Mesodermal cell (in vitro differentiated cells): ENCODE data around the gene TLL2.

Experiments
- H3K27ac ChIP-seq: 2 replicates; pipeline ENCODE4 v1.7.0; 2013; ENCODE audit warnings: mild to moderate bottlenecking, low read depth, low read length, moderate library complexity; ENCODE audit not compliant: severe bottlenecking
- H3K36me3 ChIP-seq: 2 replicates; pipeline ENCODE4 v1.7.1; 2013; ENCODE audit warnings: mild to moderate bottlenecking, low read length, moderate library complexity; ENCODE audit not compliant: control insufficient read depth, insufficient read depth
- H3K4me1 ChIP-seq: one replicate; pipeline ENCODE4 v1.7.1; 2013; ENCODE audit warnings: mild to moderate bottlenecking, low read length; ENCODE audit not compliant: insufficient read depth, control insufficient read depth, poor library complexity, severe bottlenecking
- H3K4me3 ChIP-seq: 2 replicates; pipeline ENCODE4 v1.7.0; 2013; ENCODE audit warnings: low read length, control low read depth, mild to moderate bottlenecking; ENCODE audit not compliant: insufficient read depth, poor library complexity, severe bottlenecking; ENCODE audit errors: extremely low read depth
- H3K9me3 ChIP-seq: 2 replicates; pipeline ENCODE4 v1.7.1; 2013; ENCODE audit warnings: mild to moderate bottlenecking, low read length, moderate library complexity; ENCODE audit not compliant: control insufficient read depth
- WGBS, 2 experiments: methylation state at CpG; one replicate each; pipeline ENCODE4 v1.1.5; 2013; ENCODE audit warnings: missing lambda C conversion rate in 2 of 2; ENCODE audit not compliant: insufficient coverage in 2 of 2; 5-methylcytosine and 5-hydroxymethylcytosine counted together

TLL2 gene

GRCh38 chr10:96374004-96374403 lies 139.7 kb downstream of the TLL2 start:
- Histone ChIP-seq H3K9me3 (no peaks in the 10 kb centered on the region), H3K36me3 (no peaks in the 10 kb centered on the region), H3K4me1 (peaks cover 3% of the 10 kb centered on the region), H3K4me3 (no peak overlapping the region), H3K27ac (no peak overlapping the region)
- WGBS, 2 experiments = 93 to 97% methylated on average over 5 of the region's 5 CpGs

GRCh38 chr10:96371356-96371755 lies 142.4 kb downstream of the TLL2 start:
- Histone ChIP-seq H3K36me3 (no peaks in the 10 kb centered on the region), H3K4me1 (no peaks in the 10 kb centered on the region), H3K4me3 (no peak overlapping the region), H3K9me3 (no peaks in the 10 kb centered on the region), H3K27ac (no peak overlapping the region)
- WGBS, 2 experiments = 86 to 96% methylated on average over 5 to 9 of the region's 11 CpGs

- WGBS, 2 experiments = 37 to 42% methylated on average over 16 of the region's 16 CpGs
- H3K4me1 ChIP-seq = peaks cover 2% of the 10 kb centered on the region
- H3K27ac ChIP-seq = no peak overlapping the region
These were observed 143.1 kb downstream of the TLL2 start for GRCh38 chr10:96370584-96371157.

GRCh38 chr10:96369890-96370583 lies 143.7 kb downstream of the TLL2 start:
- Histone ChIP-seq H3K9me3 (no peaks in the 10 kb centered on the region), H3K36me3 (no peaks in the 10 kb centered on the region), H3K4me1 (peaks cover 2% of the 10 kb centered on the region), H3K4me3 (no peak overlapping the region), H3K27ac (no peak overlapping the region)
- WGBS, 2 experiments = 88 to 89% methylated on average over 34 of the region's 38 CpGs

More at GRCh38 chr10:96370584-96371157, 143.1 kb downstream of the TLL2 start:
- Histone ChIP-seq H3K4me3 (no peak overlapping the region), H3K9me3 (no peaks in the 10 kb centered on the region), H3K36me3 (no peaks in the 10 kb centered on the region)

GRCh38 chr10:96368971-96369370 lies 144.8 kb downstream of the TLL2 start:
- Histone ChIP-seq H3K9me3 (no peaks in the 10 kb centered on the region), H3K4me1 (peaks cover 2% of the 10 kb centered on the region), H3K4me3 (no peak overlapping the region), H3K27ac (no peak overlapping the region), H3K36me3 (no peaks in the 10 kb centered on the region)
- WGBS, 2 experiments = 77 to 92% methylated on average over 4 to 5 of the region's 5 CpGs

- Histone ChIP-seq H3K27ac (no peak overlapping the region), H3K4me3 (no peak overlapping the region), H3K9me3 (no peaks in the 10 kb centered on the region), H3K36me3 (no peaks in the 10 kb centered on the region), H3K4me1 (peaks cover 2% of the 10 kb centered on the region)
- 92 to 93% methylated on average over 2 of the region's 4 CpGs for WGBS, 2 experiments
These were observed 146.3 kb downstream of the TLL2 start for GRCh38 chr10:96367470-96367869.

- H3K36me3 ChIP-seq = no peaks in the 10 kb centered on the region
- H3K4me3 ChIP-seq = no peak overlapping the region
- 90% methylated on average over 2 of the region's 3 CpGs; no CpG with 5 or more reads in 1 of the 2 experiments for WGBS, 2 experiments
- no peak overlapping the region for H3K27ac ChIP-seq
- H3K9me3 ChIP-seq = no peaks in the 10 kb centered on the region
- peaks cover 2% of the 10 kb centered on the region for H3K4me1 ChIP-seq
These were observed 147.2 kb downstream of the TLL2 start for GRCh38 chr10:96366508-96366907.

- WGBS, 2 experiments = 88 to 95% methylated on average over 2 of the region's 3 CpGs
- no peak overlapping the region for H3K4me3 ChIP-seq
These were observed 148.2 kb downstream of the TLL2 start for GRCh38 chr10:96365571-96365970.

GRCh38 chr10:96360766-96361165 lies 153.0 kb downstream of the TLL2 start:
- no peaks in the 10 kb centered on the region for H3K9me3 ChIP-seq
- no peaks in the 10 kb centered on the region for H3K36me3 ChIP-seq
- 89 to 92% methylated on average over 3 of the region's 3 CpGs for WGBS, 2 experiments
- no peak overlapping the region for H3K27ac ChIP-seq
- H3K4me1 ChIP-seq = no peaks in the 10 kb centered on the region
- H3K4me3 ChIP-seq = no peak overlapping the region

More at GRCh38 chr10:96365571-96365970, 148.2 kb downstream of the TLL2 start:
- Histone ChIP-seq H3K9me3 (no peaks in the 10 kb centered on the region), H3K4me1 (peaks cover 2% of the 10 kb centered on the region), H3K36me3 (no peaks in the 10 kb centered on the region), H3K27ac (no peak overlapping the region)

GRCh38 chr10:96360331-96360730 lies 153.4 kb downstream of the TLL2 start:
- no peak overlapping the region for H3K4me3 ChIP-seq
- no peaks in the 10 kb centered on the region for H3K36me3 ChIP-seq
- whole genome bisulfite sequencing, 2 experiments = 88 to 93% methylated on average over 5 to 6 of the region's 6 CpGs
- no peak overlapping the region for H3K27ac ChIP-seq
- no peaks in the 10 kb centered on the region for H3K9me3 ChIP-seq
- no peaks in the 10 kb centered on the region for H3K4me1 ChIP-seq

GRCh38 chr10:96359616-96360015 lies 154.1 kb downstream of the TLL2 start:
- no peaks in the 10 kb centered on the region for H3K4me1 ChIP-seq
- H3K36me3 ChIP-seq = no peaks in the 10 kb centered on the region
- H3K27ac ChIP-seq = no peak overlapping the region
- WGBS, 2 experiments = 86% methylated on average over 6 of the region's 6 CpGs
- no peaks in the 10 kb centered on the region for H3K9me3 ChIP-seq
- H3K4me3 ChIP-seq = no peak overlapping the region
